Loucy (cell line): ENCODE results near the gene RNPEPL1.

ENCODE experiments used
- CTCF ChIP-seq: fragments of 200-600 bp; sonication (generic); conservative IDR thresholded peaks from 2 replicates; pipeline ENCODE4 v1.5.1; 2014; ENCODE audit warnings: mild to moderate bottlenecking, antibody characterized with exemption, low read length
- EZH2phosphoT487 ChIP-seq: fragments of 200-600 bp; IDR thresholded peaks from 2 replicates; pipeline ENCODE4 v1.6.1; 2018; ENCODE audit warnings: antibody characterized with exemption, mild to moderate bottlenecking, moderate library complexity, borderline replicate concordance

GRCh38 chr2:240601061-240601830, 33.0 kb downstream of the RNPEPL1 start:
- no peak for TF ChIP-seq CTCF
- TF ChIP-seq EZH2phosphoT487: no peak
